DOHH2 (cell line): ENCODE measurements around the gene SFTPA2.
"Not testable (repeated sequence)": the region's sequence is repeated elsewhere in the genome, so short reads cannot be mapped to it uniquely, and the experiment has no call there.

ENCODE experiments used
- H3F3A ChIP-seq: fragments of 200-600 bp; sonication (generic), shearing (Covaris generic); 2 replicates; pipeline ENCODE4 v1.6.0; 2016; ENCODE audit warnings: antibody characterized with exemption, mild to moderate bottlenecking; ENCODE audit not compliant: control insufficient read depth, insufficient read depth
- H3K27ac ChIP-seq: fragments of 200-600 bp; sonication (generic); 2 replicates; pipeline ENCODE4 v1.5.1; 2014; ENCODE audit warnings: low read depth, mild to moderate bottlenecking, low read length, moderate library complexity
- H3K27me3 ChIP-seq: fragments of 200-600 bp; sonication (generic); 2 replicates; pipeline ENCODE4 v1.6.1; 2014; ENCODE audit warnings: mild to moderate bottlenecking, low read length, mixed read lengths; ENCODE audit not compliant: control insufficient read depth
- H3K36me3 ChIP-seq: fragments of 200-600 bp; sonication (generic); 2 replicates; pipeline ENCODE4 v1.6.1; 2014; ENCODE audit warnings: mild to moderate bottlenecking, low read length, moderate library complexity, mixed read lengths; ENCODE audit not compliant: control insufficient read depth
- H3K4me1 ChIP-seq: fragments of 200-600 bp; sonication (generic); 2 replicates; pipeline ENCODE4 v1.6.1; 2014; ENCODE audit warnings: mild to moderate bottlenecking, low read length, mixed read lengths; ENCODE audit not compliant: control insufficient read depth
- H3K4me2 ChIP-seq: fragments of 200-600 bp; sonication (generic); 2 replicates; pipeline ENCODE4 v1.6.0; 2014; ENCODE audit warnings: mild to moderate bottlenecking, low read length, moderate library complexity
- H3K4me3 ChIP-seq: fragments of 200-600 bp; sonication (generic); 2 replicates; pipeline ENCODE4 v1.5.1; 2014; ENCODE audit warnings: mild to moderate bottlenecking, low read length, mixed read lengths
- H3K79me2 ChIP-seq: fragments of 200-600 bp; sonication (generic); 2 replicates; pipeline ENCODE4 v1.6.1; 2014; ENCODE audit warnings: mild to moderate bottlenecking, low read length, mixed read lengths; ENCODE audit not compliant: control insufficient read depth
- H3K9me2 ChIP-seq: fragments of 200-600 bp; sonication (generic); replicated peaks from 2 replicates; pipeline ENCODE4 v1.6.1; 2014; ENCODE audit warnings: mild to moderate bottlenecking, low read length, mixed read lengths; ENCODE audit not compliant: control insufficient read depth
- H3K9me3 ChIP-seq: fragments of 200-600 bp; sonication (generic); 2 replicates; pipeline ENCODE4 v1.6.1; 2014; ENCODE audit warnings: antibody characterized with exemption, low read length, mixed read lengths; ENCODE audit not compliant: control insufficient read depth, insufficient read depth
- H4K20me1 ChIP-seq: fragments of 200-600 bp; sonication (generic); 2 replicates; pipeline ENCODE4 v1.6.0; 2014; ENCODE audit warnings: low read depth, mild to moderate bottlenecking, antibody characterized with exemption, low read length, moderate library complexity; ENCODE audit not compliant: control insufficient read depth, insufficient read depth
- EZH2phosphoT487 ChIP-seq: fragments of 200-600 bp; sonication (generic); IDR thresholded peaks from 2 replicates; pipeline ENCODE4 v1.6.1; 2017; ENCODE audit warnings: borderline replicate concordance, mild to moderate bottlenecking, antibody characterized with exemption, low read length, moderate library complexity, mixed read lengths
- TF ChIP-seq, protein P1 (sequence below): fragments of 200-600 bp; sonication (generic); IDR thresholded peaks from one replicate; pipeline ENCODE4 v1.5.1; 2014; ENCODE audit warnings: antibody characterized with exemption, mild to moderate bottlenecking, low read depth, low read length; ENCODE audit not compliant: poor library complexity, severe bottlenecking

Gene SFTPA2

DNA sequence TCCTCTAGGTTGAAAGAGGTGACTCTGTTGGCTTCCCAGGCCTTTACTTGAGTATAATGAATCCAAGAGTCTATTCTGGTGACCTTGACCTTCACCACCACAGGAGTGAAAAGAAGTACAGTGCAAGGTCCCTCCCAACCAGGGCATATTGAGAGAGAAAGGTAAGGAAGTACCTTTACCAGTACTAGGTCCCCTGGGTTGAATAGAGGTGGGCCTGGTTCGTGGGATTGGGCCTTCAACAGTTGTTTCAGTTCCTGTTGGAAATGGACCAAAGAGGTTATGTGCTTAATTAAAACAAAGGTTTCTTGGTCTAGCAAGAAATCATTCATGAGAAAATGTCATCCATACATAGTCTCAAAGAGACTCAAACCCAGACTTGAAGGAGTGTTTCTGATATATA is 44.1 kb upstream of the SFTPA2 start:
- no peaks in the 10 kb centered on the region for H3K79me2 ChIP-seq
- no peak overlapping the region for H3K27ac ChIP-seq
- no peaks in the 10 kb centered on the region for H3K36me3 ChIP-seq

DNA sequence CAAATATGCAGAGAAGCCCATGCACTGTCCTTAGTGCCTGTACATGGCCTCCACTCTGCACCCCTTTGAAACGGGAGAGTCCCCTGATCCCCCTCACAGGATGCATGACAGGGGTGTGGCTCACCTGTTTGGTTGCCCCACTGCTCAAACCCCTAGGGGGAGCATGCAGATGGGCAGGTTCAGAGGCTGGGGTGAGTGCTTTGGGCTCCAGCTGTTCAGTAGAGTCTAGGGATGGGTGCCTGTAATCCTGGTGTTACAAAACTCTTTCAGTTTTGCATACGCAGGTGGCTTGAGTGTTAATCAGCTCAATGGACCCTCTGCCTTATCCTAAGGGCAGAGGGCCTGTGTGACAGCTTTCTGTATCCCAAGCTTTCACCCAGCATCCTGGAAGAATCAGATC is 42.7 kb upstream of the SFTPA2 start:
- H3K4me1 ChIP-seq: peaks cover 31% of the 10 kb centered on the region
- no peaks in the 10 kb centered on the region for H3K27me3 ChIP-seq
- no peaks in the 10 kb centered on the region for H3K9me2 ChIP-seq
- peaks cover 2% of the 10 kb centered on the region; the same call in 1 of the 2 replicates for H3K9me3 ChIP-seq
- no peaks in the 10 kb centered on the region for H4K20me1 ChIP-seq
- no peak overlapping the region for H3K4me3 ChIP-seq
- H3F3A ChIP-seq: no peaks in the 10 kb centered on the region
- 0 out of 2 replicates have a peak overlapping the region, but pooled peaks have one; percentile 13 for H3K4me2 ChIP-seq
- H3K36me3 ChIP-seq: no peaks in the 10 kb centered on the region
- H3K79me2 ChIP-seq: no peaks in the 10 kb centered on the region
- TF ChIP-seq EZH2phosphoT487: no peak
- TF ChIP-seq, protein P1, sequence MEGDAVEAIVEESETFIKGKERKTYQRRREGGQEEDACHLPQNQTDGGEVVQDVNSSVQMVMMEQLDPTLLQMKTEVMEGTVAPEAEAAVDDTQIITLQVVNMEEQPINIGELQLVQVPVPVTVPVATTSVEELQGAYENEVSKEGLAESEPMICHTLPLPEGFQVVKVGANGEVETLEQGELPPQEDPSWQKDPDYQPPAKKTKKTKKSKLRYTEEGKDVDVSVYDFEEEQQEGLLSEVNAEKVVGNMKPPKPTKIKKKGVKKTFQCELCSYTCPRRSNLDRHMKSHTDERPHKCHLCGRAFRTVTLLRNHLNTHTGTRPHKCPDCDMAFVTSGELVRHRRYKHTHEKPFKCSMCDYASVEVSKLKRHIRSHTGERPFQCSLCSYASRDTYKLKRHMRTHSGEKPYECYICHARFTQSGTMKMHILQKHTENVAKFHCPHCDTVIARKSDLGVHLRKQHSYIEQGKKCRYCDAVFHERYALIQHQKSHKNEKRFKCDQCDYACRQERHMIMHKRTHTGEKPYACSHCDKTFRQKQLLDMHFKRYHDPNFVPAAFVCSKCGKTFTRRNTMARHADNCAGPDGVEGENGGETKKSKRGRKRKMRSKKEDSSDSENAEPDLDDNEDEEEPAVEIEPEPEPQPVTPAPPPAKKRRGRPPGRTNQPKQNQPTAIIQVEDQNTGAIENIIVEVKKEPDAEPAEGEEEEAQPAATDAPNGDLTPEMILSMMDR: no peak
- H3K27ac ChIP-seq: no peak overlapping the region

More for the DNA sequence above, 44.1 kb upstream of the SFTPA2 start:
- Histone ChIP-seq H3K4me2 (no peak overlapping the region), H3K9me2 (no peaks in the 10 kb centered on the region), H3F3A (no peaks in the 10 kb centered on the region), H3K4me1 (peaks cover 31% of the 10 kb centered on the region), H4K20me1 (no peaks in the 10 kb centered on the region), H3K27me3 (no peaks in the 10 kb centered on the region), H3K4me3 (no peak overlapping the region), H3K9me3 (no peaks in the 10 kb centered on the region)
- TF ChIP-seq EZH2phosphoT487: no peak
- TF ChIP-seq, protein P1: no peak

GRCh38 chr10:79601939-79602338 is 41.7 kb upstream of the SFTPA2 start:
- TF ChIP-seq, protein P1: no peak
- no peak for TF ChIP-seq EZH2phosphoT487
- H3K9me3 ChIP-seq: peaks cover 6% of the 10 kb centered on the region; the same call in 1 of the 2 replicates
- H3K4me1 ChIP-seq: peaks cover 31% of the 10 kb centered on the region
- H3K9me2 ChIP-seq: no peaks in the 10 kb centered on the region
- no peaks in the 10 kb centered on the region for H4K20me1 ChIP-seq
- H3K4me2 ChIP-seq: peak overlapping the region; percentile 31
- no peak overlapping the region for H3K4me3 ChIP-seq
- H3F3A ChIP-seq: no peaks in the 10 kb centered on the region
- H3K36me3 ChIP-seq: no peaks in the 10 kb centered on the region
- H3K27me3 ChIP-seq: no peaks in the 10 kb centered on the region
- no peaks in the 10 kb centered on the region for H3K79me2 ChIP-seq
- no peak overlapping the region for H3K27ac ChIP-seq

DNA sequence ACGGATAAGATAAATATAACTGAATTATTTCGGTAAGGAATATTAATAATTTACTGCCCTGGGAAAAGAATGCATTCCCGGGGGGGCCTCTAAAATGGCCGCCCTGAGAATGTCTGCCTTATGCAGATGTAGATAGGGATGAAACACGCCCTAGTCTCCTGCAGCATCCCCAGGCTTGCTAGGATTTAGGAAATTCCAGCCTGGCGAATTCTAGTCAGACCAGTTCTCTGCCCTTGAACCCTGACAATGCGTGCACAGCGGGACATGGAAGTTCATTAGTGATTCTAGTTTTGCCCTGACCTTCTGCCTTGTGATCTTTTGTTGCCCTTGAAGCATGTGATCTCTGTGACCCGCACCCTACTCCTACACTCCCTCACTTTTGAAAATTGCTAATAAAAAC is 39.4 kb upstream of the SFTPA2 start:
- H3K27ac ChIP-seq, H3K9me2 ChIP-seq, H4K20me1 ChIP-seq, H3K27me3 ChIP-seq, H3K4me3 ChIP-seq, H3K4me2 ChIP-seq, H3F3A ChIP-seq, H3K79me2 ChIP-seq, H3K36me3 ChIP-seq, H3K9me3 ChIP-seq: not testable (repeated sequence)
- H3K4me1 ChIP-seq: peaks cover 31% of the 10 kb centered on the region
